Islet of Langerhans (tissue), 1 donor: Measurements from ENCODE around the gene GPR107.
"Not testable (repeated sequence)": the region's sequence is repeated elsewhere in the genome, so short reads cannot be mapped to it uniquely, and the experiment has no call there.

Source experiments
- FAIRE-seq: peaks from one replicate; lab custom pipeline; 2011; peaks lifted over from hg19 to GRCh38; lab: Jason Lieb, UNC

The GPR107 gene

DNA sequence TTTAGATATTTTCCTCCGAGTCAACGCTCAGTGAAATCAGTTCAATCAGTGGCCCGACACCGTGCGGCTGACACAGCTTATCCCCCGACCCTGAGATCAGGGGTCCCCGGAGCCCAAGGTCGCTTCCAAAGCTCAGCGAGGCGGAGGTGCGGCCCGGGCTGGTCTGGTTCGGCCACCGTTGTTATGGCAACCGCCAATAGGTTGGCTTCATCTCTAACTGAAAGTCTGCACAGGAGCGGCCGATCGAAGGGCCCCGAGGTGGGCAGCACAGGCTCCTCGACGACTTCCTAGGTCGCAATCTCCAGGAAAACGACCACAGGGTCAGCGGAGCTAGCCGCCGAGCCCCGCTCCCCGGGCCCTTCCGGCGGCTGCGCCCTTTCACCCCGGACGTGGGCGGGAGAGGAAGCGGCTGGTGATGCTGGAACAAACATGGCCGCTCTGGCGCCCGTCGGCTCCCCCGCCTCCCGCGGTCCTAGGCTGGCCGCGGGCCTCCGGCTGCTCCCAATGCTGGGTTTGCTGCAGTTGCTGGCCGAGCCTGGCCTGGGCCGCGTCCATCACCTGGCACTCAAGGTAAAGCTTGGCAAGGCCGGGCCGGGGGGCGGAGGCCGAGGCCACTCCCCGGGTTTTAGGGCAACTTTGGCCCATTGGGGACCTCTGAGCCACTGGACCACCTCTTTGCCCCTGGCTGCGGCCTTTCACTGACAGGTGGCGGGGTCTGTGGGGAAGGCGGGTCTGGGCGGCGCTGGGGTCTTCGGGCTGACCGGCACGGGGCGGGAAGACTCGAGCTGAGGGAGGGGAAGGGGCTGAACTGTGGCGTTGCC lies at the start of gene GPR107:
Gene GPR107 (plus strand): TSS at position 403 of the 821 bp plus-strand sequence. CDS start 27 bp downstream, at position 430.
- no peak for FAIRE-seq

DNA sequence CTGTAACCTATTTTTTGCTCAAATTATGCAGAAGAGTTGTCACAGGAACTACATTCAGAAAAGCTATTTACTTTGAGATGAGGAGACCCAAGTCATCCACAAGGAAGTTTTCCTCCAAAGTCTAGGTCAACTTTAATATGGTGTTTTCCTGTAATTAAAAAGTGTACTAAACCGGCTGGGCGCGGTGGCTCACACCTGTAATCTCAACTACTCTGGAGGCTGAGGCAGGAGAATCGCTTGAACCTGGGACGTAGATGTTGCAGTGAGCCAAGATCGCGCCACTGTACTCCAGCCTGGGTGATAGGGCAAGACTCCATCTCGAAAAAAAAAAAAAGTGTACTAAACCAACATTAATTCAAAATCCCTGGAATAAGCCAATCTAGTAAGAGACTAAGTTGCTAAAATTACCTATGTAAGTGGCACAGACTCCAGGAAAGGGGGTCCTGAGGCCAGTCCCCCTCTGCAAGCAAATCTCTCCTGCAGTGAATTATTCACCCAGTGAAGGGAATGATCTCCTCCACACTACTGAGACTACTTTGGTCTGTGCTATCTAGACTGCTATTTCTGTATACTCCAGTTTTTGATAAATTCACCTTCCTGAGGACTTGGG lies 49.7 kb upstream of the GPR107 start:
- FAIRE-seq: no peak

DNA sequence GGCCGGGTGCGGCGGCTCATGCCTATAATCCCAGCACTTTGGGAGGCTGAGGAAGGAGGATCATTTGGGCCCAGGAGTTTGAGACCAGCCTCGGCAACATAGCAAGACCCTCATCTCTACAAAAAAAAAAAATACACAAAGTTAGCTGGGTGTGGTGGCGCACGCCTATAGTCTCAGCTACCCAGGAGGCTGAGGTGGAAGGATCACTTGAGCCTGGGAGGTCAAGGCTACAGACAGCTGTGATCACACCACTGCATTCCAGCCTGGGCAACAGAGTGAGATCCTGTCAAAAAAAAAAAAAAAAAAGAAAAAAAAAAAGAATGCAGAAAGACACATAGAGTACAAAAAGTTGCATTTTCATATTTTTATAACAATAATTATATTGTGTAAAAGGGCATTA lies 46.8 kb upstream of the GPR107 start:
- FAIRE-seq: not testable (repeated sequence)

- no peak for FAIRE-seq
These were observed 45.2 kb upstream of the GPR107 start for GRCh38 chr9:130008538-130008937.

DNA sequence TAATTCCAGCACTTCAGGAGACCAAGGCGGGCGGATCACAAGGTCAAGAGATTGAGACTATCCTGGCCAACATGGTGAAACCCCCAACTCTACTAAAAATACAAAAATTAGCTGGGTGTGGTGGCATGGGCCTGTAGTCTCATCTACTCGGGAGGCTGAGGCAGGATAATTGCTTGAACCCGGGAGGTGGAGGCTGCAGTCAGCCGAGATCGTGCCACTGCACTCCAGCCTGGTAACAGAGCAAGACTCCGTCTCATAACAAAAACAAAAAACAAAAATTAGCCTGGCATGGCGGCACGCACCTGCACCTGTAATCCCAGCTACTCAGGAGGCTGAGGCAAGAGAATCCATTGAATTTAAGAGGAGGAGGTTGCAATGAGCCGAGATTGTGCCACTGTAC lies 44.2 kb upstream of the GPR107 start:
- not testable (repeated sequence) for FAIRE-seq

- no peak for FAIRE-seq
These were observed 43.3 kb upstream of the GPR107 start for GRCh38 chr9:130010151-130010988.

- FAIRE-seq: no peak
These were observed 40.4 kb upstream of the GPR107 start for GRCh38 chr9:130013326-130013725.

- FAIRE-seq: no peak
These were observed 38.2 kb upstream of the GPR107 start for GRCh38 chr9:130015353-130016019.

- no peak for FAIRE-seq
These were observed 36.6 kb upstream of the GPR107 start for GRCh38 chr9:130017076-130017475.

GRCh38 chr9:130017510-130017909 lies 36.2 kb upstream of the GPR107 start:
- not testable (repeated sequence) for FAIRE-seq

DNA sequence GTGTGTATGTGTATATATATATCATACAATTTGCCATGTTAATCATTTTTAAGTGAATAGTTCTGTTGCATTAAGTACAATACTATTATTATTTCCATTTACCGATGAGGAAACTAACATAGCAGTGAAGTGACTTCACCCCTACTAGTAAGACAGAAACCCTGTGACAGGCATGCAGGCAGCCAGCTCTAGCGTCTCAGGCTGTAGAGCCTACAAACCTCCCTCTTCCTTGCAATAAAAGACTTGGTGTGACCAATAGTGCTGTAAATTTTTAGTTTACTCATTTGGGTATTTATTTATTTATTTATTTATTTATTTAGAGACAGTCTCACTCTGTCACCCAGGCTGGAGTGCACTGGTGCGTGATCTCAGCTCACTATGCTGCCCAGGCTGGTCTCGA lies 35.4 kb upstream of the GPR107 start:
- FAIRE-seq: no peak

- FAIRE-seq: no peak
These were observed 33.1 kb upstream of the GPR107 start for GRCh38 chr9:130020618-130021017.

DNA sequence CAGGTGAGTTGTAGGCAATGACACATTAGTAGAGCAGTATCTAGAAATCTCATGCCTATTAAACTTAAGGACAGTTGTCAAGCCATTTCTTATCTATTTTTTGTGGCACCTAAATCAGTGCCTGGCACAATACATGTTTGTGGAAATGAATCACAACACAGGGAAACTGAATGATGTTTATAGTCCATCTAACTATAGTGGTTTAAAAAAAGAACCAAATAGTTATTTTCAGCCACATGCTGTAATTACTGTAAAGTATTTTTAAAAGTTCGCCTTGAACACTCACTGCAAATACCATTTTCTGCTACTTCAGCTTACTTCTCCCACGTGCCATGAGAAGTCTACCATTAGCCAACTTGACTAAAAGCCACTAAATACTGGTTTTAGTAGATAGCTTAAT lies 32.6 kb upstream of the GPR107 start:
- no peak for FAIRE-seq

DNA sequence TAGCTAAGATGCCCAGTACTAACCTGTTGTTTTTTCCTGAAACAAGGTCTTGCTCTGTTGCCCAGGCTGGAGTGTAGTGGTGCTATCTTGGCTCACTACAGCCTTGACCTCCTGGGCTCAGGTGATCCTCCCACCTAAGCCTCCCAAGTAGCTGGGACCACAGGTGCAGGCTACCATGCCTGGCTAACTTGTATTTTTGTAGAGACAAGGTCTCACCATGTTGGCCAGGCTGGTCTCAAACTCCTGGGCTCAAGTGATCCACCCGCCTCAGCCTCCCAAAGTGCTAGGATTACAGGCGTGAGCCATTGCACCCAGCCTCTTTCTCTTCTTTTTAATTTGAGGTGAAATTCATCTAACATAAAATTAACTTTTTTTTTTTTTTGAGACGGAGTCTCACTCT lies 31.9 kb upstream of the GPR107 start:
- FAIRE-seq: not testable (repeated sequence)

- no peak for FAIRE-seq
These were observed 31.1 kb upstream of the GPR107 start for GRCh38 chr9:130022566-130023143.

- no peak for FAIRE-seq
These were observed 30.4 kb upstream of the GPR107 start for GRCh38 chr9:130023144-130023787.

- no peak for FAIRE-seq
These were observed 29.6 kb upstream of the GPR107 start for GRCh38 chr9:130023994-130024596.

- no peak for FAIRE-seq
These were observed 29.1 kb upstream of the GPR107 start for GRCh38 chr9:130024597-130024994.

GRCh38 chr9:130026583-130027340 lies 26.9 kb upstream of the GPR107 start:
- no peak for FAIRE-seq
